Mesendoderm (in vitro differentiated cells): ENCODE data around the gene CYP4A22.
"Not testable (repeated sequence)": the region's sequence is repeated elsewhere in the genome, so short reads cannot be mapped to it uniquely, and the experiment has no call there.

ENCODE experiments used
- DNase-seq: peaks from one replicate; pipeline ENCODE4 v3.0.0; 2013
- H2AK5ac ChIP-seq: 2 replicates; pipeline ENCODE4 v1.6.1; 2013; ENCODE audit warnings: low read length, inconsistent platforms
- H2BK120ac ChIP-seq: 2 replicates; pipeline ENCODE4 v1.6.1; 2013; ENCODE audit warnings: low read depth, mild to moderate bottlenecking, low read length, moderate library complexity, mixed read lengths
- H2BK15ac ChIP-seq: replicated peaks from 2 replicates; pipeline ENCODE4 v1.6.1; 2013; ENCODE audit warnings: low read depth, mild to moderate bottlenecking, moderate library complexity
- H2BK5ac ChIP-seq: 2 replicates; pipeline ENCODE4 v1.6.1; 2013; ENCODE audit warnings: low read length, inconsistent platforms
- H3K18ac ChIP-seq: 2 replicates; pipeline ENCODE4 v1.6.1; 2013; ENCODE audit warnings: mild to moderate bottlenecking, low read length, mixed read lengths
- H3K23ac ChIP-seq: one replicate; pipeline ENCODE4 v1.6.1; 2013; ENCODE audit warnings: low read length
- H3K27ac ChIP-seq: 2 replicates; pipeline ENCODE4 v1.5.1; 2013; ENCODE audit warnings: low read depth, mild to moderate bottlenecking, inconsistent platforms, low read length, moderate library complexity
- H3K27me3 ChIP-seq: 2 replicates; pipeline ENCODE4 v1.6.1; 2013; ENCODE audit warnings: low read length, control low read depth, mild to moderate bottlenecking, inconsistent platforms; ENCODE audit not compliant: insufficient read depth, poor library complexity
- H3K36me3 ChIP-seq: 2 replicates; pipeline ENCODE4 v1.6.1; 2013; ENCODE audit warnings: low read length, inconsistent platforms; ENCODE audit not compliant: control insufficient read depth, insufficient read depth
- H3K4ac ChIP-seq: one replicate; pipeline ENCODE4 v1.6.1; 2013; ENCODE audit warnings: low read depth, mild to moderate bottlenecking, low read length, moderate library complexity
- H3K4me1 ChIP-seq: 2 replicates; pipeline ENCODE4 v1.6.1; 2013; ENCODE audit warnings: low read depth, low read length, inconsistent platforms; ENCODE audit not compliant: control insufficient read depth
- H3K4me2 ChIP-seq: 2 replicates; pipeline ENCODE4 v1.6.1; 2013; ENCODE audit warnings: low read length
- H3K4me3 ChIP-seq: 2 replicates; pipeline ENCODE4 v1.5.1; 2013; ENCODE audit warnings: mild to moderate bottlenecking, low read length
- H3K56ac ChIP-seq: one replicate; pipeline ENCODE4 v1.6.1; 2013; ENCODE audit warnings: low read length
- H3K79me1 ChIP-seq: 2 replicates; pipeline ENCODE4 v1.6.1; 2013; ENCODE audit warnings: low read length, inconsistent platforms
- H3K79me2 ChIP-seq: 2 replicates; pipeline ENCODE4 v1.6.1; 2013; ENCODE audit warnings: mild to moderate bottlenecking, low read length; ENCODE audit not compliant: control insufficient read depth, insufficient read depth
- H3K9ac ChIP-seq: 2 replicates; pipeline ENCODE4 v1.6.1; 2013; ENCODE audit warnings: low read length, inconsistent platforms
- H4K5ac ChIP-seq: one replicate; pipeline ENCODE4 v1.6.1; 2013; ENCODE audit warnings: low read length
- H4K8ac ChIP-seq: one replicate; pipeline ENCODE4 v1.6.1; 2013; ENCODE audit warnings: low read depth, mild to moderate bottlenecking, control low read depth, low read length, moderate library complexity
- WGBS: extraction: QIAGEN DNeasy Blood & Tissue Kit; methylation state at CpG from one replicate; pipeline ENCODE4 v1.1.7; 2013; ENCODE audit warnings: low lambda C conversion rate, missing lambda C conversion rate; ENCODE audit not compliant: insufficient coverage; ENCODE audit errors: extremely low coverage; 5-methylcytosine and 5-hydroxymethylcytosine counted together

Gene CYP4A22

GRCh38 chr1:47143654-47144053 lies 6.4 kb downstream of the CYP4A22 start:
- DNase-seq = peak; percentile 49
- H2BK120ac ChIP-seq, H3K79me1 ChIP-seq, H3K18ac ChIP-seq, H3K27ac ChIP-seq, H2AK5ac ChIP-seq, H3K4me3 ChIP-seq, H3K36me3 ChIP-seq, H2BK15ac ChIP-seq, H3K4me1 ChIP-seq, H3K9ac ChIP-seq, H3K23ac ChIP-seq, H3K27me3 ChIP-seq, H3K56ac ChIP-seq, H4K5ac ChIP-seq, H3K79me2 ChIP-seq, H3K4me2 ChIP-seq, H2BK5ac ChIP-seq, H4K8ac ChIP-seq, H3K4ac ChIP-seq: not testable (repeated sequence)
- no CpG with 5 or more reads among the region's 6 CpGs for whole genome bisulfite sequencing

GRCh38 chr1:47146495-47146894 lies 9.3 kb downstream of the CYP4A22 start:
- H3K4ac ChIP-seq, H4K5ac ChIP-seq, H2AK5ac ChIP-seq, H2BK15ac ChIP-seq, H3K27ac ChIP-seq, H3K79me1 ChIP-seq, H3K79me2 ChIP-seq, H2BK5ac ChIP-seq, H4K8ac ChIP-seq, H3K23ac ChIP-seq, H2BK120ac ChIP-seq, H3K4me3 ChIP-seq, H3K36me3 ChIP-seq, H3K4me2 ChIP-seq, H3K4me1 ChIP-seq, DNase-seq, H3K9ac ChIP-seq, H3K56ac ChIP-seq, H3K27me3 ChIP-seq, H3K18ac ChIP-seq: not testable (repeated sequence)
- WGBS = no CpG with 5 or more reads among the region's 1 CpG

- Histone ChIP-seq H2BK5ac (no peak overlapping the region), H2BK15ac (no peak overlapping the region), H4K8ac (no peak overlapping the region), H2AK5ac (no peak overlapping the region), H4K5ac (no peak overlapping the region), H3K4me1 (no peaks in the 10 kb centered on the region), H3K4me2 (no peak overlapping the region), H3K79me1 (no peaks in the 10 kb centered on the region), H3K56ac (no peak overlapping the region), H3K9ac (no peak overlapping the region), H3K4me3 (no peak overlapping the region), H3K23ac (no peak overlapping the region), H3K27ac (no peak overlapping the region), H2BK120ac (no peak overlapping the region), H3K4ac (no peak overlapping the region), H3K79me2 (no peaks in the 10 kb centered on the region), H3K18ac (no peak overlapping the region), H3K36me3 (no peaks in the 10 kb centered on the region), H3K27me3 (no peaks in the 10 kb centered on the region)
- no CpG with 5 or more reads among the region's 6 CpGs for WGBS
- no peak for DNase-seq
These were observed 10.0 kb downstream of the CYP4A22 start for GRCh38 chr1:47147047-47147785.

- not testable (repeated sequence) for DNase-seq, H2BK5ac ChIP-seq, H3K18ac ChIP-seq, H2BK120ac ChIP-seq, H3K27ac ChIP-seq, H2AK5ac ChIP-seq, H3K4ac ChIP-seq, H3K36me3 ChIP-seq, H4K8ac ChIP-seq, H3K4me3 ChIP-seq, H3K4me2 ChIP-seq, H3K79me2 ChIP-seq, H3K23ac ChIP-seq, H3K4me1 ChIP-seq, H4K5ac ChIP-seq, H3K27me3 ChIP-seq, H2BK15ac ChIP-seq, H3K56ac ChIP-seq, H3K79me1 ChIP-seq, H3K9ac ChIP-seq
- WGBS = no CpG with 5 or more reads among the region's 9 CpGs
These were observed 11.9 kb downstream of the CYP4A22 start for GRCh38 chr1:47149162-47149561.

GRCh38 chr1:47156457-47156856 lies 19.2 kb downstream of the CYP4A22 start:
- H3K4me3 ChIP-seq, H3K79me2 ChIP-seq, H3K27ac ChIP-seq, H4K8ac ChIP-seq, H3K36me3 ChIP-seq, H3K9ac ChIP-seq, H3K4ac ChIP-seq, H2BK15ac ChIP-seq, H3K79me1 ChIP-seq, H2AK5ac ChIP-seq, H3K27me3 ChIP-seq, DNase-seq, H3K4me1 ChIP-seq, H2BK120ac ChIP-seq, H2BK5ac ChIP-seq, H3K4me2 ChIP-seq, H3K18ac ChIP-seq, H4K5ac ChIP-seq, H3K56ac ChIP-seq, H3K23ac ChIP-seq: not testable (repeated sequence)

GRCh38 chr1:47157957-47158356 lies 20.7 kb downstream of the CYP4A22 start:
- not testable (repeated sequence) for H3K27me3 ChIP-seq, H2BK120ac ChIP-seq, H3K9ac ChIP-seq, H3K18ac ChIP-seq, H3K27ac ChIP-seq, H3K79me2 ChIP-seq, H4K5ac ChIP-seq, H3K4me1 ChIP-seq, H3K79me1 ChIP-seq, H2AK5ac ChIP-seq, H3K4me3 ChIP-seq, H3K23ac ChIP-seq, H4K8ac ChIP-seq, H3K4me2 ChIP-seq, H2BK5ac ChIP-seq, H3K4ac ChIP-seq, H3K56ac ChIP-seq, DNase-seq, H2BK15ac ChIP-seq, H3K36me3 ChIP-seq
- no CpG with 5 or more reads among the region's 3 CpGs for WGBS
